KMS-11 (cell line): ENCODE results near the gene INO80C.
"Not testable (repeated sequence)": the region's sequence is repeated elsewhere in the genome, so short reads cannot be mapped to it uniquely, and the experiment has no call there.

Experiments
- H2AFZ ChIP-seq: fragments of 200-600 bp; sonication (generic); 2 replicates; pipeline ENCODE4 v1.6.1; 2016; ENCODE audit warnings: antibody characterized with exemption, mixed run types, low read depth
- H3K27ac ChIP-seq: fragments of 200-600 bp; sonication (generic); 2 replicates; pipeline ENCODE4 v1.6.1; 2016; ENCODE audit warnings: mild to moderate bottlenecking, mixed run types
- H3K27me3 ChIP-seq: fragments of 200-600 bp; sonication (generic); 2 replicates; pipeline ENCODE4 v1.6.1; 2017; ENCODE audit warnings: mild to moderate bottlenecking, low read depth, mixed run types, moderate library complexity; ENCODE audit not compliant: insufficient read depth
- H3K36me3 ChIP-seq: fragments of 200-600 bp; sonication (generic); 2 replicates; pipeline ENCODE4 v1.6.1; 2017; ENCODE audit warnings: mild to moderate bottlenecking, mixed run types; ENCODE audit not compliant: insufficient read depth
- H3K4me1 ChIP-seq: fragments of 200-600 bp; sonication (generic); 2 replicates; pipeline ENCODE4 v1.6.1; 2016; ENCODE audit warnings: mild to moderate bottlenecking, low read depth, mixed run types; ENCODE audit not compliant: poor library complexity, severe bottlenecking
- H3K4me2 ChIP-seq: fragments of 200-600 bp; sonication (generic); 2 replicates; pipeline ENCODE4 v1.7.0; 2016; ENCODE audit warnings: mild to moderate bottlenecking, mixed run types
- H3K4me3 ChIP-seq: fragments of 200-600 bp; sonication (generic); IDR thresholded peaks from 2 replicates; pipeline ENCODE4 v1.6.1; 2017; ENCODE audit warnings: low read depth, low read length, mixed read lengths; ENCODE audit not compliant: insufficient read depth
- H3K79me2 ChIP-seq: fragments of 200-600 bp; sonication (generic); 2 replicates; pipeline ENCODE4 v1.6.1; 2016; ENCODE audit warnings: low read depth, mixed run types; ENCODE audit not compliant: insufficient read depth
- H3K9ac ChIP-seq: fragments of 200-600 bp; sonication (generic); 2 replicates; pipeline ENCODE4 v1.6.1; 2016; ENCODE audit warnings: mild to moderate bottlenecking, mixed run types
- H4K20me1 ChIP-seq: fragments of 200-600 bp; sonication (generic); 2 replicates; pipeline ENCODE4 v1.6.1; 2016; ENCODE audit warnings: mild to moderate bottlenecking, mixed run types; ENCODE audit not compliant: insufficient read depth
- CTCF ChIP-seq: fragments of 200-600 bp; sonication (generic); conservative IDR thresholded peaks from 2 replicates; pipeline ENCODE4 v1.6.1; 2017; ENCODE audit warnings: low read depth, mild to moderate bottlenecking, antibody characterized with exemption, low read length, moderate library complexity, mixed read lengths

INO80C gene

GRCh38 chr18:35489913-35490490 lies 7.8 kb downstream of the INO80C start:
- H4K20me1 ChIP-seq, result no peaks in the 10 kb centered on the region
- no peak for TF ChIP-seq CTCF
- H3K9ac ChIP-seq, result no peak overlapping the region
- no peaks in the 10 kb centered on the region for H3K79me2 ChIP-seq
- no peak overlapping the region for H2AFZ ChIP-seq
- no peaks in the 10 kb centered on the region for H3K4me1 ChIP-seq
- no peaks in the 10 kb centered on the region for H3K36me3 ChIP-seq
- no peak overlapping the region for H3K4me2 ChIP-seq
- H3K4me3 ChIP-seq, result no peak overlapping the region
- H3K27ac ChIP-seq, result no peak overlapping the region
- H3K27me3 ChIP-seq, result no peaks in the 10 kb centered on the region

GRCh38 chr18:35489281-35489680 lies 8.5 kb downstream of the INO80C start:
- not testable (repeated sequence) for H3K4me3 ChIP-seq, H4K20me1 ChIP-seq, H3K4me2 ChIP-seq, H3K27me3 ChIP-seq, H3K79me2 ChIP-seq, H3K27ac ChIP-seq, H2AFZ ChIP-seq, H3K4me1 ChIP-seq, H3K36me3 ChIP-seq, H3K9ac ChIP-seq

- not testable (repeated sequence) for H3K27ac ChIP-seq, H3K4me1 ChIP-seq, H4K20me1 ChIP-seq, H2AFZ ChIP-seq, H3K9ac ChIP-seq, H3K4me2 ChIP-seq, H3K4me3 ChIP-seq, H3K36me3 ChIP-seq, H3K27me3 ChIP-seq, H3K79me2 ChIP-seq
Measured at GRCh38 chr18:35488396-35488795, 9.4 kb downstream of the INO80C start.

- H3K9ac ChIP-seq, H3K36me3 ChIP-seq, H3K27ac ChIP-seq, H3K79me2 ChIP-seq, H3K27me3 ChIP-seq, H2AFZ ChIP-seq, H3K4me3 ChIP-seq, H3K4me2 ChIP-seq, H3K4me1 ChIP-seq, H4K20me1 ChIP-seq: not testable (repeated sequence)
Measured at GRCh38 chr18:35487525-35487924, 10.2 kb downstream of the INO80C start.

GRCh38 chr18:35485852-35486251 lies 11.9 kb downstream of the INO80C start:
- Histone ChIP-seq H3K4me2 (no peak overlapping the region), H3K27ac (no peak overlapping the region), H3K4me3 (no peak overlapping the region), H3K9ac (no peak overlapping the region), H2AFZ (no peak overlapping the region), H3K27me3 (no peaks in the 10 kb centered on the region), H3K36me3 (no peaks in the 10 kb centered on the region), H3K79me2 (no peaks in the 10 kb centered on the region), H3K4me1 (no peaks in the 10 kb centered on the region), H4K20me1 (no peaks in the 10 kb centered on the region)
- TF ChIP-seq CTCF, result no peak

GRCh38 chr18:35484034-35484433 lies 13.7 kb downstream of the INO80C start:
- Histone ChIP-seq H3K79me2 (no peaks in the 10 kb centered on the region), H3K27ac (no peak overlapping the region), H3K4me3 (no peak overlapping the region), H3K27me3 (no peaks in the 10 kb centered on the region), H3K4me2 (no peak overlapping the region), H2AFZ (no peak overlapping the region), H3K4me1 (no peaks in the 10 kb centered on the region), H3K9ac (no peak overlapping the region), H3K36me3 (no peaks in the 10 kb centered on the region), H4K20me1 (no peaks in the 10 kb centered on the region)
- no peak for TF ChIP-seq CTCF
